PC-9 (cell line): ENCODE data around the gene FAM81B.
"Not testable (repeated sequence)": the region's sequence is repeated elsewhere in the genome, so short reads cannot be mapped to it uniquely, and the experiment has no call there.

Experiments
- EZH2 ChIP-seq: fragments of 200-600 bp; sonication (generic); IDR thresholded peaks from 2 replicates; pipeline ENCODE4 v1.8.0; 2017; ENCODE audit warnings: antibody characterized with exemption, low read depth
- TF ChIP-seq, protein P1 (sequence below): fragments of 200-600 bp; sonication (generic); conservative IDR thresholded peaks from 2 replicates; pipeline ENCODE4 v1.6.1; 2017; ENCODE audit warnings: mixed run types, antibody characterized with exemption, mild to moderate bottlenecking, moderate library complexity

DNA sequence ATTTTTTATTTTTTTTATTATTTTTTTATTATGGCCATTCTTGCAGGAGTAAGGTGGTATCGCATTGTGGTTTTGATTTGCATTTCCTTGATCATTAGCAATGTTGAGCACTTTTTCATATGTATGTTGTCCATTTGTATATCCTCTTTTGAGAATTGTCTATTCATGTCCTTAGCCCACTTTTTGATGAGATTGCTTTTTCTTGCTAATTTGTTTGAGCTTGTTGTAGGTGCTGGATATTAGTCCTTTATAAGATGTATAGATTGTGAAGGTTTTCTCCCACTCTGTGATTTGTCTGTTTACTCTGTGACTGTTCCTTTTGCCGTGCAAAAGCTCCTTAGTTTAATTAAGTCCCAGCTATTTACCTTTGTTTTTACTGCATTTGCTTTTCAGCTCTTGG lies 30.5 kb upstream of the FAM81B start:
- TF ChIP-seq, protein P1, sequence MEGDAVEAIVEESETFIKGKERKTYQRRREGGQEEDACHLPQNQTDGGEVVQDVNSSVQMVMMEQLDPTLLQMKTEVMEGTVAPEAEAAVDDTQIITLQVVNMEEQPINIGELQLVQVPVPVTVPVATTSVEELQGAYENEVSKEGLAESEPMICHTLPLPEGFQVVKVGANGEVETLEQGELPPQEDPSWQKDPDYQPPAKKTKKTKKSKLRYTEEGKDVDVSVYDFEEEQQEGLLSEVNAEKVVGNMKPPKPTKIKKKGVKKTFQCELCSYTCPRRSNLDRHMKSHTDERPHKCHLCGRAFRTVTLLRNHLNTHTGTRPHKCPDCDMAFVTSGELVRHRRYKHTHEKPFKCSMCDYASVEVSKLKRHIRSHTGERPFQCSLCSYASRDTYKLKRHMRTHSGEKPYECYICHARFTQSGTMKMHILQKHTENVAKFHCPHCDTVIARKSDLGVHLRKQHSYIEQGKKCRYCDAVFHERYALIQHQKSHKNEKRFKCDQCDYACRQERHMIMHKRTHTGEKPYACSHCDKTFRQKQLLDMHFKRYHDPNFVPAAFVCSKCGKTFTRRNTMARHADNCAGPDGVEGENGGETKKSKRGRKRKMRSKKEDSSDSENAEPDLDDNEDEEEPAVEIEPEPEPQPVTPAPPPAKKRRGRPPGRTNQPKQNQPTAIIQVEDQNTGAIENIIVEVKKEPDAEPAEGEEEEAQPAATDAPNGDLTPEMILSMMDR: not testable (repeated sequence)
- not testable (repeated sequence) for TF ChIP-seq EZH2
